HL-60 (cell line): ENCODE data around the gene CANT1.
"Not testable (repeated sequence)": the region's sequence is repeated elsewhere in the genome, so short reads cannot be mapped to it uniquely, and the experiment has no call there.

Experiments
- DNase-seq, 2 experiments: peaks; one replicate each; pipeline ENCODE4 v3.0.0-alpha.2; 2010 to 2020; ENCODE audit warnings: low read depth in 1 of 2, low spot score in 1 of 2
- H3K27ac ChIP-seq: fragments of 250-450 bp; sonication (Bioruptor Pico); replicated peaks from 2 replicates; pipeline ENCODE4 v1.5.1; 2020; ENCODE audit warnings: mild to moderate bottlenecking, moderate library complexity
- H3K27me3 ChIP-seq: fragments of 250-450 bp; sonication (Bioruptor Pico); 2 replicates; pipeline ENCODE4 v1.5.1; 2021; ENCODE audit warnings: mild to moderate bottlenecking, moderate library complexity; ENCODE audit not compliant: insufficient read depth, poor library complexity, severe bottlenecking
- H3K4me3 ChIP-seq: replicated peaks from 2 replicates; pipeline ENCODE4 v1.5.1; 2011; ENCODE audit warnings: mild to moderate bottlenecking, control low read depth, low read length; ENCODE audit not compliant: insufficient read depth
- GABPA ChIP-seq: IDR thresholded peaks from 2 replicates; pipeline ENCODE4 v1.6.1; 2012; ENCODE audit warnings: low read depth
- POLR2AphosphoS5 ChIP-seq: IDR thresholded peaks from 2 replicates; pipeline ENCODE4 v1.6.1; 2012; ENCODE audit warnings: low read depth
- SPI1 ChIP-seq: IDR thresholded peaks from 2 replicates; pipeline ENCODE4 v1.6.1; 2012; ENCODE audit warnings: low read depth, mild to moderate bottlenecking, borderline replicate concordance
- TF ChIP-seq, protein P1 (sequence below): IDR thresholded peaks from one replicate; pipeline ENCODE4 v1.5.1; 2011; ENCODE audit warnings: low read length, control low read depth, inconsistent platforms; ENCODE audit not compliant: insufficient read depth
- TF ChIP-seq, protein P2 (sequence below): IDR thresholded peaks from 2 replicates; pipeline ENCODE4 v1.6.1; 2012; ENCODE audit warnings: low read depth; ENCODE audit not compliant: insufficient replicate concordance

The CANT1 gene

DNA sequence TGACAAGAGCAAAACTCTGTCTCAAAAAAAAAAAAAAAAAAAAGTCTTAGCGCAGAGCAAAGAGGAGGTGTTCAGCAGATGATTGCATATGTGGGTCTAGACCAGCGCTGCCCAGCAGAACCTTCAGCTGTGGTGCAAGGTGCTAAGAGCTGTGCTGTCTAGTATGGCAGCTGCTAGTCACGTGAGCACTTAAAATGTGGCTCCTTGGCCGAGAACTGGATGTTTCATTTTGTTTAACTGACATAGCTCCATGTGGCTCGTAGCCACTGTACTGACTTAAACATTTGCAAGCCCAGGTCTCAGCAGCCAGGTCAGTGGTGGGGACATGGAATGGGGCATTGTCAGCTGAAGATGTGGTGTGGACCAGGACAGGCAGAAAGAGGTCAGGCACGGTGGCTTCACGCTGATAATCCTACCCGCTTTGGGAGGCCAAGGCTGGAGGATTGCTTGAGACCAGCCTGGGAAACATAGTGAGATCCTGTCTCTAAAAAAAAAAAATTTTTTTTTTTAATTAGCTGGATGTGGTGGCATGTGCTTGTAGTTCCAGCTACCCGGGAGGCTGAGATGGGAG, 23.6 kb upstream of the CANT1 start:
- no peak overlapping the region for H3K4me3 ChIP-seq
- DNase-seq, result no peak
- TF ChIP-seq POLR2AphosphoS5 (no peak), SPI1 (no peak), GABPA (no peak)
- TF ChIP-seq, protein P1, sequence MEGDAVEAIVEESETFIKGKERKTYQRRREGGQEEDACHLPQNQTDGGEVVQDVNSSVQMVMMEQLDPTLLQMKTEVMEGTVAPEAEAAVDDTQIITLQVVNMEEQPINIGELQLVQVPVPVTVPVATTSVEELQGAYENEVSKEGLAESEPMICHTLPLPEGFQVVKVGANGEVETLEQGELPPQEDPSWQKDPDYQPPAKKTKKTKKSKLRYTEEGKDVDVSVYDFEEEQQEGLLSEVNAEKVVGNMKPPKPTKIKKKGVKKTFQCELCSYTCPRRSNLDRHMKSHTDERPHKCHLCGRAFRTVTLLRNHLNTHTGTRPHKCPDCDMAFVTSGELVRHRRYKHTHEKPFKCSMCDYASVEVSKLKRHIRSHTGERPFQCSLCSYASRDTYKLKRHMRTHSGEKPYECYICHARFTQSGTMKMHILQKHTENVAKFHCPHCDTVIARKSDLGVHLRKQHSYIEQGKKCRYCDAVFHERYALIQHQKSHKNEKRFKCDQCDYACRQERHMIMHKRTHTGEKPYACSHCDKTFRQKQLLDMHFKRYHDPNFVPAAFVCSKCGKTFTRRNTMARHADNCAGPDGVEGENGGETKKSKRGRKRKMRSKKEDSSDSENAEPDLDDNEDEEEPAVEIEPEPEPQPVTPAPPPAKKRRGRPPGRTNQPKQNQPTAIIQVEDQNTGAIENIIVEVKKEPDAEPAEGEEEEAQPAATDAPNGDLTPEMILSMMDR, result no peak
- TF ChIP-seq, protein P2, sequence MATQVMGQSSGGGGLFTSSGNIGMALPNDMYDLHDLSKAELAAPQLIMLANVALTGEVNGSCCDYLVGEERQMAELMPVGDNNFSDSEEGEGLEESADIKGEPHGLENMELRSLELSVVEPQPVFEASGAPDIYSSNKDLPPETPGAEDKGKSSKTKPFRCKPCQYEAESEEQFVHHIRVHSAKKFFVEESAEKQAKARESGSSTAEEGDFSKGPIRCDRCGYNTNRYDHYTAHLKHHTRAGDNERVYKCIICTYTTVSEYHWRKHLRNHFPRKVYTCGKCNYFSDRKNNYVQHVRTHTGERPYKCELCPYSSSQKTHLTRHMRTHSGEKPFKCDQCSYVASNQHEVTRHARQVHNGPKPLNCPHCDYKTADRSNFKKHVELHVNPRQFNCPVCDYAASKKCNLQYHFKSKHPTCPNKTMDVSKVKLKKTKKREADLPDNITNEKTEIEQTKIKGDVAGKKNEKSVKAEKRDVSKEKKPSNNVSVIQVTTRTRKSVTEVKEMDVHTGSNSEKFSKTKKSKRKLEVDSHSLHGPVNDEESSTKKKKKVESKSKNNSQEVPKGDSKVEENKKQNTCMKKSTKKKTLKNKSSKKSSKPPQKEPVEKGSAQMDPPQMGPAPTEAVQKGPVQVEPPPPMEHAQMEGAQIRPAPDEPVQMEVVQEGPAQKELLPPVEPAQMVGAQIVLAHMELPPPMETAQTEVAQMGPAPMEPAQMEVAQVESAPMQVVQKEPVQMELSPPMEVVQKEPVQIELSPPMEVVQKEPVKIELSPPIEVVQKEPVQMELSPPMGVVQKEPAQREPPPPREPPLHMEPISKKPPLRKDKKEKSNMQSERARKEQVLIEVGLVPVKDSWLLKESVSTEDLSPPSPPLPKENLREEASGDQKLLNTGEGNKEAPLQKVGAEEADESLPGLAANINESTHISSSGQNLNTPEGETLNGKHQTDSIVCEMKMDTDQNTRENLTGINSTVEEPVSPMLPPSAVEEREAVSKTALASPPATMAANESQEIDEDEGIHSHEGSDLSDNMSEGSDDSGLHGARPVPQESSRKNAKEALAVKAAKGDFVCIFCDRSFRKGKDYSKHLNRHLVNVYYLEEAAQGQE, result no peak
- peaks cover 17% of the 10 kb centered on the region for H3K27me3 ChIP-seq
- no peak overlapping the region for H3K27ac ChIP-seq

DNA sequence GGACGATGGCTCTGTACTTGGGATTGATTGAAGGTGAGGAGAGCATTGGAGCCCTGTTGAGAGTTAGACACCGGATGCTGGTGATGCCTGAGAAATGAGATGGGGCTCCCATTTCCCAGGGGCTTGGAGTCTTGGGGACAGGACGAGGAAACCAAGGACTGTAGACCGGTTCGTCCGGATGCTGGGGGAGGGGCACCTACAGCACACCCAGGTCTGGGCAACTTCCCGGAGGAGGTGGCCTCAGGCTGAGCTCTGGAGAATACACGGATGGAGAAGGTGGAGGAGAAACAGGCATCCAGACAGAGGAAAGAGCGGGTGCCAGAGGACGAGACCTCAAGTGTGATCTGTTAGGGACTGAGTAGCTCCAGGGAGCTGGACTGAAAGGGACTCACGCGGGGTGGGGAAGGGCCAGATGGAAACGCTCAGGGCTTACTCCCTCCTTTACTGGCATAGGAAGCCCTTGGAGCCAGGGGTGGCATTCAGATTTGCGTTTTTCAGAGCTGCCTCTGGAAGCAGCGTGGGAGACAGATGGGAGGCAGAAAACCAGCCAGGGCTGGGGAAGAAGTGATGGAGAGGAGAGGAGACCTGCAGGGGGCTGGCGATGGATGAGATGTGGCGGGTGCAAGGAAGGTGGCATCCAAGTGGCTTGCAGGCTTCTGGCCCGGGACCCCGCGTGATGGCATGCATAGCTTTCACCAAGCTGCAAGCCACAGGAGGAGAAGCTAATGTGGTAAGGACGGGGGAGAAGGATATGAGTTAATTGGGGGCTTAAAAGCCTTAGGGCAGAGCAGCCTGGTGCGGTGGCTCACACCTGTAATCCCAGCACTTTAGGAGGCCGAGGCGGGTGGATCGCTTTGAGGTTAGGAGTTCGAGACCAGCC, 22.7 kb upstream of the CANT1 start:
- DNase-seq, result no peak
- TF ChIP-seq, protein P1, result no peak
- TF ChIP-seq POLR2AphosphoS5 (no peak), SPI1 (no peak), GABPA (no peak)
- TF ChIP-seq, protein P2, result no peak

DNA sequence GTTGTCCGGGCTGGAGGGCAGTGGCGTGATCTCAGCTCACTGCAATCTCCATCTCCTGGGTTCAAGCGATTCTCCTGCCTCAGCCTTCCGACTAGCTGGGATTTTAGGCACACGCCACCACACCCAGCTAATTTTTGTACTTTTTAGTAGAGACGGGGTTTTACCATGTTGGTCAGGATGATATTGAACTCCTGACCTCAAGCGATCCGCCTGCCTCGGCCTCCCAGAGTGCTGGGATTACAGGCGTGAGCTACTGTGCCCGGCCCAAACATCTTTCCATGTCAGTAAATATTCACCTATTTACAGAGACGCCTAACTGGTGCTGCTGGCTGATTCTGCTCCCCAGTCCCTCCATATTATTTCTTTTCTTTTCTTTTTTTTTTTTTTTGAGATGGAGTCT, 21.1 kb upstream of the CANT1 start:
- DNase-seq, H3K27ac ChIP-seq, H3K4me3 ChIP-seq: not testable (repeated sequence)
- H3K27me3 ChIP-seq, result peaks cover 34% of the 10 kb centered on the region

More for the DNA sequence above, 22.7 kb upstream of the CANT1 start:
- H3K27ac ChIP-seq, result no peak overlapping the region
- peaks cover 26% of the 10 kb centered on the region for H3K27me3 ChIP-seq
- no peak overlapping the region for H3K4me3 ChIP-seq

DNA sequence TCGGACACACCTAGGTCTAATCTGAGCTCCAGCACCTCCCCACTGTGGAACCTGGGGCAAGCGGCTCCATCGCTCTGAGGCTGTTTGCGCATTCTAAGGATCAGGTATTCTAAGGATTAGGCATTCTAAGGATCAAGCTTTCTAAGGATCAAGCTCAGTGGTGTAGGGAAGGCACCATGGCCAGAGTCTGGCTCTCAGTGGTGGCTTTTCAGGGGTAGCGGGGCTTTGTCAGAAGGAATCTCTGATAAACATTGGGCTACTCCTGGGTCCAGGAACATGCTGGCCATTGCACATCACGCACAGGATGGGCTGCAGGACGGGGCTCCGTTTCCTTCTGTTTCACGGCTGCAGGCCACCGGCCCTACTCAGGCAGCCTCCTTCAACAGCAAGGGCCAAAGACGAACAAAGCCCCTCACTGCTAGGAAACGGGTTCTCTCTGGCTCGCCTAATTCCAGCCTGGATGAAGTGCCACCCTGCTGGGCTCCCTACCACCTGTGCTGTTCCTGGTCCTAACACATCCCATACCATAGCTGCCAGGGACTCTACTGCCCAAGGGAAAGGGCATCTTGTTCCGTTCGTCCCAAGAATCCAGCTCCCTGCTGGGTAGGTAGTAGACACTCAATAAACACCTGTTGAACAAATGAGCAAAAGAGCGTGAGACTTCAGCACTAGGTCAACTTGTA, 19.9 kb upstream of the CANT1 start:
- TF ChIP-seq SPI1, result no peak
- TF ChIP-seq, protein P1, result no peak
- no peak for TF ChIP-seq GABPA
- TF ChIP-seq, protein P2, result no peak
- TF ChIP-seq POLR2AphosphoS5, result no peak
- Histone ChIP-seq H3K27me3 (peaks cover 45% of the 10 kb centered on the region), H3K4me3 (no peak overlapping the region)

More for the DNA sequence above, 19.9 kb upstream of the CANT1 start:
- no peak for DNase-seq
- no peak overlapping the region for H3K27ac ChIP-seq
